ENCODE results near the gene ASXL3. TPM values are rescaled to one million over a fixed set of nuclear protein-coding genes. Genes with fewer than 3 reads are reported as not detected.

Gene ASXL3
- polyA plus RNA-seq, 1 donor (not counting 4 experiments of a cell fraction or from before 2014, with no cell fraction given), result not detected

DNA sequence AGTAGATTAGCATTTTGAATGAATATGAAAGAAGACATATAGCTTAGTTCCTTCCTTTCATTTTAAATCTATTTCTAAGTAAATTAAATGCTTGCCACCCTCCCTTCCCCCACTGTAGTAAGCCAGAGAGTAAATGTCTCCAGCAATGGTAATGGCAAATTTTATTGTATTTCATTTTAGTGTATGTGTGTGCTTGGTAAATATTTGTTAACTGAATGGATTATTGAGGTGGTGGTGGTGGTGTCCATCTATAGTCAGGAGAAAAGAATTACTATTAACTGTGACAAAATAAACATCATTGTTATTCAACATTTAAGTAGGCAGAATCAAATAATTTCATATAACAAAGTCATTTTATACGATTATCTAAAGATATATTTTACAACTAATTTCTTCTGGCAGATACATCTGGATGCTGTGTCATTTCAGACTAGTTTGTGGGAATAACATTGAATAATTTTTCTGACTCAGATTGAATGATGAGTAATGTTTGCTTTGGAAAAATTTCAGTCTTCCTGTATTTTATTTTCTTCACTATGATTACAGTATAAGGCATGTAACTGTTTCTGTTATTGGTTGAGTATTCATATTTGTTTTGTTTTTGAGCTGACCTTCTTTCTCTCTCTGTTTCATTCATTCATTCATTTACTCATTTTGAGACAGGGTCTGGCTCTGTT is 18.3 kb downstream of the ASXL3 start:
- H3K9me1 ChIP-seq (ENCODE audit: control insufficient read depth, extremely low read depth, insufficient read depth, low read length), result no peaks in the 10 kb centered on the region
- DNase-seq (ENCODE audit: low read depth, low spot score), result no peak
- no peak for FAIRE-seq
- H3K36me3 ChIP-seq (ENCODE audit: control insufficient read depth in 2 of 2, extremely low read depth in 1 of 2, insufficient read depth in 2 of 2, low read length in 2 of 2), result no peaks in the 10 kb centered on the region
- TF ChIP-seq, protein P1, sequence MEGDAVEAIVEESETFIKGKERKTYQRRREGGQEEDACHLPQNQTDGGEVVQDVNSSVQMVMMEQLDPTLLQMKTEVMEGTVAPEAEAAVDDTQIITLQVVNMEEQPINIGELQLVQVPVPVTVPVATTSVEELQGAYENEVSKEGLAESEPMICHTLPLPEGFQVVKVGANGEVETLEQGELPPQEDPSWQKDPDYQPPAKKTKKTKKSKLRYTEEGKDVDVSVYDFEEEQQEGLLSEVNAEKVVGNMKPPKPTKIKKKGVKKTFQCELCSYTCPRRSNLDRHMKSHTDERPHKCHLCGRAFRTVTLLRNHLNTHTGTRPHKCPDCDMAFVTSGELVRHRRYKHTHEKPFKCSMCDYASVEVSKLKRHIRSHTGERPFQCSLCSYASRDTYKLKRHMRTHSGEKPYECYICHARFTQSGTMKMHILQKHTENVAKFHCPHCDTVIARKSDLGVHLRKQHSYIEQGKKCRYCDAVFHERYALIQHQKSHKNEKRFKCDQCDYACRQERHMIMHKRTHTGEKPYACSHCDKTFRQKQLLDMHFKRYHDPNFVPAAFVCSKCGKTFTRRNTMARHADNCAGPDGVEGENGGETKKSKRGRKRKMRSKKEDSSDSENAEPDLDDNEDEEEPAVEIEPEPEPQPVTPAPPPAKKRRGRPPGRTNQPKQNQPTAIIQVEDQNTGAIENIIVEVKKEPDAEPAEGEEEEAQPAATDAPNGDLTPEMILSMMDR (optimal IDR thresholded peaks at IDR 0.05 in 1 of 3, IDR thresholded peaks at IDR 0.05 in 1 of 3, conservative IDR thresholded peaks at IDR 0.05 in 1 of 3; ENCODE audit: extremely low read depth in 1 of 3, insufficient read depth in 2 of 3, low read length in 3 of 3), result no peak
- TF ChIP-seq EZH2 (IDR thresholded peaks at IDR 0.05; ENCODE audit: low read length), result no peak
- H3K79me2 ChIP-seq (ENCODE audit: control insufficient read depth, insufficient read depth, low read length), result no peaks in the 10 kb centered on the region
- H3K4me2 ChIP-seq (ENCODE audit: control insufficient read depth, extremely low read depth, insufficient read depth, low read depth, low read length), result no peak overlapping the region
- no peaks in the 10 kb centered on the region for H3K9me3 ChIP-seq (ENCODE audit: control insufficient read depth, low read depth, low read length)
- no peaks in the 10 kb centered on the region for H3K4me1 ChIP-seq (ENCODE audit: control insufficient read depth, extremely low read depth, insufficient read depth, low read length)
- no peaks in the 10 kb centered on the region for H3K27me3 ChIP-seq (ENCODE audit: control insufficient read depth, extremely low read depth, insufficient read depth, low read length)
- H3K27ac ChIP-seq (ENCODE audit: control insufficient read depth, insufficient read depth, low read length), result no peak overlapping the region
- no peaks in the 10 kb centered on the region for H4K20me1 ChIP-seq (ENCODE audit: control insufficient read depth, extremely low read depth, insufficient read depth, low read length)
- dilution Hi-C loops (cut with MboI; ENCODE audit: extremely low pct_ligation_motif_present, low sequenced_read_pairs), result no loop called here
- no peak overlapping the region for H2AFZ ChIP-seq (ENCODE audit: control insufficient read depth, low read length)
- H3K4me3 ChIP-seq (ENCODE audit: control insufficient read depth in 2 of 3, extremely low read depth in 1 of 3, insufficient read depth in 2 of 3, low read depth in 1 of 3, low read length in 3 of 3), result no peak overlapping the region
- no peak overlapping the region for H3K9ac ChIP-seq (ENCODE audit: control insufficient read depth, extremely low read depth, insufficient read depth, low read length)

GRCh38 chr18:33600846-33601245 is 22.8 kb downstream of the ASXL3 start:
- H3K27ac ChIP-seq (ENCODE audit: control insufficient read depth, insufficient read depth, low read length), result no peak overlapping the region
- H3K9me3 ChIP-seq (ENCODE audit: control insufficient read depth, low read depth, low read length), result no peaks in the 10 kb centered on the region
- no peaks in the 10 kb centered on the region for H3K36me3 ChIP-seq (ENCODE audit: control insufficient read depth in 2 of 2, extremely low read depth in 1 of 2, insufficient read depth in 2 of 2, low read length in 2 of 2)
- TF ChIP-seq, protein P1 (optimal IDR thresholded peaks at IDR 0.05 in 1 of 3, IDR thresholded peaks at IDR 0.05 in 1 of 3, conservative IDR thresholded peaks at IDR 0.05 in 1 of 3; ENCODE audit: extremely low read depth in 1 of 3, insufficient read depth in 2 of 3, low read length in 3 of 3), result no peak
- no peak for TF ChIP-seq EZH2 (IDR thresholded peaks at IDR 0.05; ENCODE audit: low read length)
- no peak overlapping the region for H3K4me2 ChIP-seq (ENCODE audit: control insufficient read depth, extremely low read depth, insufficient read depth, low read depth, low read length)
- no peaks in the 10 kb centered on the region for H3K4me1 ChIP-seq (ENCODE audit: control insufficient read depth, extremely low read depth, insufficient read depth, low read length)
- H2AFZ ChIP-seq (ENCODE audit: control insufficient read depth, low read length), result no peak overlapping the region
- H4K20me1 ChIP-seq (ENCODE audit: control insufficient read depth, extremely low read depth, insufficient read depth, low read length), result no peaks in the 10 kb centered on the region
- H3K4me3 ChIP-seq (ENCODE audit: control insufficient read depth in 2 of 3, extremely low read depth in 1 of 3, insufficient read depth in 2 of 3, low read depth in 1 of 3, low read length in 3 of 3), result no peak overlapping the region
- no peak overlapping the region for H3K9ac ChIP-seq (ENCODE audit: control insufficient read depth, extremely low read depth, insufficient read depth, low read length)
- dilution Hi-C loops (cut with MboI; ENCODE audit: extremely low pct_ligation_motif_present, low sequenced_read_pairs), result no loop called here
- DNase-seq (ENCODE audit: low read depth, low spot score), result no peak
- no peaks in the 10 kb centered on the region for H3K79me2 ChIP-seq (ENCODE audit: control insufficient read depth, insufficient read depth, low read length)
- H3K9me1 ChIP-seq (ENCODE audit: control insufficient read depth, extremely low read depth, insufficient read depth, low read length), result no peaks in the 10 kb centered on the region
- no peaks in the 10 kb centered on the region for H3K27me3 ChIP-seq (ENCODE audit: control insufficient read depth, extremely low read depth, insufficient read depth, low read length)
- FAIRE-seq, result no peak
